Hepatocyte (in vitro differentiated cells): ENCODE measurements around the gene PAFAH1B1. TPM values are rescaled to one million over a fixed set of nuclear protein-coding genes. Genes with fewer than 3 reads are reported as not detected.

ENCODE experiments used
- DNase-seq: peaks from one replicate; pipeline ENCODE4 v3.0.0-alpha.2; 2016; ENCODE audit warnings: low spot score
- H2AFZ ChIP-seq: fragments of 200-600 bp; sonication (generic); 2 replicates; pipeline ENCODE4 v1.6.0; 2016; ENCODE audit warnings: antibody characterized with exemption, mild to moderate bottlenecking
- H3K27ac ChIP-seq: fragments of 200-600 bp; sonication (generic); 2 replicates; pipeline ENCODE4 v1.5.1; 2016; ENCODE audit warnings: mild to moderate bottlenecking
- H3K27me3 ChIP-seq: fragments of 200-600 bp; sonication (generic); 2 replicates; pipeline ENCODE4 v1.6.1; 2016
- H3K36me3 ChIP-seq: fragments of 200-600 bp; sonication (generic); replicated peaks from 2 replicates; pipeline ENCODE4 v1.5.1; 2016; ENCODE audit warnings: low read depth; ENCODE audit not compliant: insufficient read depth
- H3K4me1 ChIP-seq: fragments of 200-600 bp; sonication (generic); 2 replicates; pipeline ENCODE4 v1.5.1; 2016; ENCODE audit warnings: mild to moderate bottlenecking, moderate library complexity; ENCODE audit not compliant: insufficient read depth
- H3K4me2 ChIP-seq: fragments of 200-600 bp; sonication (generic); 2 replicates; pipeline ENCODE4 v1.6.0; 2016
- H3K4me3 ChIP-seq: fragments of 200-600 bp; sonication (generic); 2 replicates; pipeline ENCODE4 v1.5.1; 2016; ENCODE audit warnings: mild to moderate bottlenecking
- H3K79me2 ChIP-seq: fragments of 200-600 bp; sonication (generic); 2 replicates; pipeline ENCODE4 v1.6.0; 2017; ENCODE audit warnings: mild to moderate bottlenecking
- H3K9me2 ChIP-seq: fragments of 200-600 bp; sonication (generic); replicated peaks from 2 replicates; pipeline ENCODE4 v1.6.0; 2017; ENCODE audit warnings: mild to moderate bottlenecking; ENCODE audit not compliant: insufficient read depth
- H3K9me3 ChIP-seq: fragments of 200-600 bp; sonication (generic); 2 replicates; pipeline ENCODE4 v1.5.1; 2016; ENCODE audit warnings: low read depth, mild to moderate bottlenecking
- H4K20me1 ChIP-seq: fragments of 200-600 bp; sonication (generic); 2 replicates; pipeline ENCODE4 v1.6.0; 2016; ENCODE audit warnings: mild to moderate bottlenecking; ENCODE audit not compliant: insufficient read depth, poor library complexity, severe bottlenecking
- CTCF ChIP-seq: fragments of 200-600 bp; sonication (generic); IDR thresholded peaks from 2 replicates; pipeline ENCODE4 v1.5.1; 2016; ENCODE audit warnings: antibody characterized with exemption, mild to moderate bottlenecking; ENCODE audit not compliant: poor library complexity
- EZH2 ChIP-seq: fragments of 200-600 bp; sonication (generic); IDR thresholded peaks from 2 replicates; pipeline ENCODE4 v1.6.1; 2016; ENCODE audit warnings: antibody characterized with exemption, mild to moderate bottlenecking, borderline replicate concordance
- EZH2phosphoT487 ChIP-seq: fragments of 200-600 bp; sonication (generic); IDR thresholded peaks from one replicate; pipeline ENCODE4 v1.6.1; 2018; ENCODE audit warnings: antibody characterized with exemption, mild to moderate bottlenecking, low read depth, moderate library complexity; ENCODE audit not compliant: unreplicated experiment, severe bottlenecking
- WGBS: methylation state at CpG from one replicate; pipeline ENCODE4 v1.1.6; 2016; ENCODE audit warnings: low lambda C conversion rate; ENCODE audit errors: missing lambda C conversion rate; 5-methylcytosine and 5-hydroxymethylcytosine counted together
- polyA plus RNA-seq: library from polyadenylated mRNA; unstranded; fragments of >200 nt; fragmentation: Nextera tagmentation; extraction: Ambion mirVana; gene quantifications from 2 replicates; pipeline ENCODE4 v1.2.1, GENCODE V29; 2016
- total RNA-seq: library from RNA; depleted of rRNA; stranded (reverse); fragments of >200 nt; gene quantifications from 2 replicates; pipeline ENCODE4 v1.2.3, GENCODE V29; 2014

Gene PAFAH1B1
- total and polyA plus RNA-seq, 2 experiments from 2014 or later = 37.5 to 91.8 TPM

GRCh38 chr17:2591040-2591640 is 2.3 kb upstream of the PAFAH1B1 start:
- Histone ChIP-seq H3K27ac (no peak overlapping the region), H3K9me2 (no peaks in the 10 kb centered on the region), H3K79me2 (peaks cover 24% of the 10 kb centered on the region), H3K4me2 (no peak overlapping the region), H2AFZ (no peak overlapping the region), H3K27me3 (no peaks in the 10 kb centered on the region), H3K4me3 (no peak overlapping the region), H3K4me1 (peaks cover 4% of the 10 kb centered on the region), H3K36me3 (no peaks in the 10 kb centered on the region), H3K9me3 (no peaks in the 10 kb centered on the region), H4K20me1 (peaks cover 19% of the 10 kb centered on the region)
- no peak for TF ChIP-seq CTCF
- TF ChIP-seq EZH2 = no peak
- no peak for TF ChIP-seq EZH2phosphoT487
- no peak for DNase-seq
- 91% methylated on average over 16 of the region's 16 CpGs for WGBS

- Histone ChIP-seq H3K27ac (peak overlapping the region; percentile 100), H3K4me1 (peaks cover 14% of the 10 kb centered on the region), H3K79me2 (peaks cover 53% of the 10 kb centered on the region), H3K9me2 (no peaks in the 10 kb centered on the region), H3K27me3 (no peaks in the 10 kb centered on the region), H4K20me1 (peaks cover 49% of the 10 kb centered on the region), H3K4me3 (peak overlapping the region; percentile 99), H3K36me3 (no peaks in the 10 kb centered on the region), H2AFZ (peak overlapping the region; percentile 74), H3K9me3 (no peaks in the 10 kb centered on the region), H3K4me2 (peak overlapping the region; percentile 92)
- peak; percentile 91 for DNase-seq
- under 1% methylated on average over 32 of the region's 80 CpGs for WGBS
- TF ChIP-seq EZH2phosphoT487 (no peak), EZH2 (no peak), CTCF (no peak)
Measured at GRCh38 chr17:2593821-2594721, 617 bp downstream of the PAFAH1B1 start.

- H3K79me2 ChIP-seq = peaks cover 62% of the 10 kb centered on the region
- H3K9me2 ChIP-seq = no peaks in the 10 kb centered on the region
- peaks cover 14% of the 10 kb centered on the region for H3K4me1 ChIP-seq
- 4% methylated on average over 16 of the region's 16 CpGs for WGBS
- no peak overlapping the region for H2AFZ ChIP-seq
- peak overlapping the region; percentile 99 for H3K4me3 ChIP-seq
- no peak for DNase-seq
- peak overlapping the region; percentile 100 for H3K27ac ChIP-seq
- H3K9me3 ChIP-seq = no peaks in the 10 kb centered on the region
- no peaks in the 10 kb centered on the region for H3K36me3 ChIP-seq
- TF ChIP-seq CTCF (no peak), EZH2 (no peak), EZH2phosphoT487 (no peak)
- peak overlapping the region; percentile 92 for H3K4me2 ChIP-seq
- H3K27me3 ChIP-seq = no peaks in the 10 kb centered on the region
- H4K20me1 ChIP-seq = peaks cover 58% of the 10 kb centered on the region
Measured at GRCh38 chr17:2594722-2595599, 1.5 kb downstream of the PAFAH1B1 start.
